GM12878 (cell line): Measurements from ENCODE around the gene ASMTL. TPM values are rescaled to one million over a fixed set of nuclear protein-coding genes. Genes with fewer than 3 reads are reported as not detected.

Experiments used
- ATAC-seq: fragments of 200-7000 bp; cut with Tn5 transposase; 3 replicates; pipeline ENCODE4 v1.9.1; 2020; ENCODE audit warnings: mild to moderate bottlenecking, moderate library complexity
- BruUV-seq: library from RNA; stranded (reverse); fragments of 400-500 nt; replicated peaks from 2 replicates; lab custom pipeline; 2021; lab: Mats Ljungman, UMichigan
- CTCF ChIA-PET: fragments of 300-600 bp; sonication (Branson Sonifier 250); formaldehyde crosslinking; extraction: SDS; loops from one replicate; lab custom pipeline; 2021; ENCODE audit warnings: inconsistent platforms; lab: Yijun Ruan, JAX
- POLR2A ChIA-PET: fragments of 350-600 bp; formaldehyde crosslinking; extraction: SDS; loops from one replicate; lab custom pipeline; 2021; ENCODE audit warnings: inconsistent platforms; lab: Charles Lee
- RAD21 ChIA-PET: fragments of 300-600 bp; sonication (Branson Sonifier 250); formaldehyde crosslinking; loops from one replicate; lab custom pipeline; 2023; ENCODE audit warnings: antibody characterized with exemption; ENCODE audit not compliant: unreplicated experiment; lab: Charles Lee
- SMC1A ChIA-PET: fragments of 300-600 bp; sonication (Branson Sonifier 250); formaldehyde crosslinking; loops from one replicate; lab custom pipeline; 2023; ENCODE audit not compliant: unreplicated experiment, uncharacterized antibody; lab: Charles Lee
- DNase-seq: peaks from one replicate; pipeline ENCODE4 v3.0.0-alpha.2; 2011; ENCODE audit warnings: low read depth, low spot score
- FAIRE-seq: peaks from 3 replicates; lab custom pipeline; 2011; peaks lifted over from hg19 to GRCh38; lab: Jason Lieb, UNC
- H2AFZ ChIP-seq: 2 replicates; pipeline ENCODE4 v1.6.0; 2011; ENCODE audit warnings: low read depth, low read length, control low read depth; ENCODE audit not compliant: control insufficient read depth
- H3K27ac ChIP-seq: 2 replicates; pipeline ENCODE4 v1.5.1; 2011; ENCODE audit warnings: control low read depth; ENCODE audit not compliant: control insufficient read depth, insufficient read depth
- H3K27me3 ChIP-seq, 2 experiments: replicated peaks in 1 of 2; 2 replicates each; pipeline versions ENCODE4 v1.6.0 to v1.6.1; 2011; ENCODE audit warnings: low read length in 1 of 2; ENCODE audit not compliant: control insufficient read depth in 2 of 2, insufficient read depth in 2 of 2
- H3K36me3 ChIP-seq, 2 experiments: 2 replicates each; pipeline ENCODE4 v1.5.1; 2011; ENCODE audit warnings: low read length in 1 of 2; ENCODE audit not compliant: control insufficient read depth in 2 of 2, insufficient read depth in 2 of 2
- H3K4me1 ChIP-seq: 2 replicates; pipeline ENCODE4 v1.6.1; 2011; ENCODE audit warnings: mild to moderate bottlenecking, low read length, moderate library complexity, mixed read lengths; ENCODE audit not compliant: control insufficient read depth, insufficient read depth
- H3K4me2 ChIP-seq: 2 replicates; pipeline ENCODE4 v1.6.0; 2011; ENCODE audit warnings: control low read depth; ENCODE audit not compliant: control insufficient read depth, insufficient read depth
- H3K4me3 ChIP-seq: fragments of 200-600 bp; sonication (generic); 2 replicates; pipeline ENCODE4 v1.5.1; 2016
- H3K79me2 ChIP-seq: 2 replicates; pipeline ENCODE4 v1.6.0; 2011; ENCODE audit warnings: low read length; ENCODE audit not compliant: control insufficient read depth, insufficient read depth
- H3K9ac ChIP-seq: 2 replicates; pipeline ENCODE4 v1.8.0; 2011; ENCODE audit warnings: low read length, control low read depth, mixed read lengths; ENCODE audit not compliant: control insufficient read depth, insufficient read depth
- H3K9me3 ChIP-seq: replicated peaks from 3 replicates; pipeline ENCODE4 v1.5.1; 2011; ENCODE audit warnings: mild to moderate bottlenecking, low read length; ENCODE audit not compliant: control insufficient read depth, insufficient read depth
- H4K20me1 ChIP-seq: 2 replicates; pipeline ENCODE4 v1.6.0; 2011; ENCODE audit not compliant: control insufficient read depth, insufficient read depth
- CEBPZ ChIP-seq: fragments of 150-350 bp; IDR thresholded peaks from 2 replicates; pipeline ENCODE4 v1.6.1; 2016; ENCODE audit warnings: low read depth, low read length
- KLF5 ChIP-seq: fragments of 450-650 bp; IDR thresholded peaks from 2 replicates; pipeline ENCODE4 v1.6.1; 2014; ENCODE audit warnings: mild to moderate bottlenecking; ENCODE audit not compliant: partially characterized antibody
- NR2C2 ChIP-seq: IDR thresholded peaks from 2 replicates; pipeline ENCODE4 v1.6.1; 2011; ENCODE audit warnings: borderline replicate concordance, low read depth; ENCODE audit not compliant: control insufficient read depth, insufficient read length
- RAD21 ChIP-seq: IDR thresholded peaks from 2 replicates; pipeline ENCODE4 v1.6.1; 2011; ENCODE audit warnings: mild to moderate bottlenecking, low read depth, low read length, moderate library complexity; ENCODE audit not compliant: insufficient read depth
- SREBF1 ChIP-seq: IDR thresholded peaks from 2 replicates; pipeline ENCODE4 v1.6.1; 2012; ENCODE audit warnings: mild to moderate bottlenecking, low read length
- TARDBP ChIP-seq: IDR thresholded peaks from 2 replicates; pipeline ENCODE4 v1.6.1; 2016; ENCODE audit warnings: borderline replicate concordance
- TCF12 ChIP-seq: IDR thresholded peaks from 2 replicates; pipeline ENCODE4 v1.6.1; 2011; ENCODE audit warnings: low read depth, mild to moderate bottlenecking, low read length
- TCF3 ChIP-seq: IDR thresholded peaks from 2 replicates; pipeline ENCODE4 v1.6.1; 2012; ENCODE audit warnings: low read depth, mild to moderate bottlenecking, low read length, borderline replicate concordance; ENCODE audit not compliant: insufficient read depth
- YBX1 ChIP-seq: fragments of 450-650 bp; IDR thresholded peaks from 2 replicates; pipeline ENCODE4 v1.6.1; 2016; ENCODE audit warnings: antibody characterized with exemption
- WGBS: methylation state at CpG from one replicate; pipeline ENCODE4 v1.1.6; 2016; ENCODE audit warnings: low lambda C conversion rate; ENCODE audit not compliant: insufficient replicate concordance, insufficient coverage; ENCODE audit errors: missing lambda C conversion rate; 5-methylcytosine and 5-hydroxymethylcytosine counted together
- in situ Hi-C: fragments of 300-500 bp; cut with MboI; formaldehyde crosslinking; loops from 9 replicates; pipeline ENCODE4 v1.14.3; 2018; ENCODE audit warnings: mixed read lengths
- intact Hi-C: fragments of 100-400 bp; cut with micrococcal nuclease; formaldehyde crosslinking; loops from one replicate; pipeline ENCODE4 v1.14.2; 2022; ENCODE audit not compliant: unreplicated experiment
- polyA plus RNA-seq, 11 experiments: library from polyadenylated mRNA; depleted of rRNA in 4 of 11; unstranded in 6 of 11; stranded (reverse) in 5 of 11; fragments of >200 nt; fragmentation: Nextera tagmentation in 4 of 11; fragmentation: Illumina TruSeq in 1 of 11; extraction: Ambion mirVana in 4 of 11; extraction: Trizol in 1 of 11; gene quantifications; 1 replicate in 1 of 11; 2 replicates in 10 of 11; pipeline versions ENCODE4 v1.2.1 to v1.2.3, GENCODE V29; 2011 to 2016; ENCODE audit warnings: inconsistent platforms in 2 of 11, missing spikeins in 2 of 11, low read depth in 1 of 11
- total RNA-seq, 4 experiments: library from RNA; depleted of rRNA in 3 of 4; stranded (reverse); fragments of >200 nt in 3 of 4; fragmentation: Illumina TruSeq in 1 of 4; extraction: Trizol in 1 of 4; gene quantifications; 2 replicates each; pipeline versions ENCODE4 v1.2.1 to v1.2.3, GENCODE V29; 2013 to 2021
- TF ChIP-seq, protein P1 (sequence below): IDR thresholded peaks from 2 replicates; pipeline ENCODE4 v1.6.1; 2011; ENCODE audit warnings: borderline replicate concordance, low read depth, mild to moderate bottlenecking, moderate library complexity, mixed read lengths, low read length; ENCODE audit not compliant: insufficient read depth; ENCODE audit errors: extremely low read length
- TF ChIP-seq, protein P2 (sequence below): fragments of 450-650 bp; IDR thresholded peaks from 2 replicates; pipeline ENCODE4 v1.6.1; 2016; ENCODE audit warnings: mild to moderate bottlenecking
- TF ChIP-seq, protein P3 (sequence below): fragments of 450-650 bp; IDR thresholded peaks from 2 replicates; pipeline ENCODE4 v1.6.1; 2017; ENCODE audit warnings: low read depth, mild to moderate bottlenecking, moderate library complexity
- TF ChIP-seq, protein P4 (sequence below): fragments of 450-650 bp; IDR thresholded peaks from 2 replicates; pipeline ENCODE4 v1.6.1; 2017; ENCODE audit warnings: borderline replicate concordance

ASMTL gene
- total and polyA plus RNA-seq, 10 of the 15 experiments (the other 5 are each of a cell fraction or from before 2014, with no cell fraction given) = 1.6 to 51.9 (median 32.1) TPM

- ChIA-PET RAD21 (no interaction called here), SMC1A (no interaction called here), POLR2A (no interaction called here), CTCF (no interaction called here)
- Histone ChIP-seq H3K4me2 (peak overlapping the region; percentile 56), H3K36me3 (peaks cover 2 to 9% of the 10 kb centered on the region in 2 experiments; a peak in 3 of 4 replicates), H3K4me3 (no peak overlapping the region), H4K20me1 (no peaks in the 10 kb centered on the region), H3K27me3 (no peaks in the 10 kb centered on the region), H3K9ac (peak overlapping the region; percentile 58), H3K9me3 (peaks cover 2% of the 10 kb centered on the region; the same call in 2 of the 3 replicates), H3K4me1 (peaks cover 53% of the 10 kb centered on the region), H3K79me2 (peaks cover 24% of the 10 kb centered on the region), H2AFZ (no peak overlapping the region), H3K27ac (peak overlapping the region; percentile 87)
- no TSS peak for BruUV-seq
- intact Hi-C loops (loop anchor here (1.0 to 5.0 kb wide), 4 partner anchors 17 to 34 kb away; no protein-coding TSS in a partner anchor), in situ Hi-C loops (no loop called here)
- FAIRE-seq (peak; percentile 59), ATAC-seq (peak; percentile 69), DNase-seq (peak; percentile 90)
- WGBS = 25% methylated on average over 23 of the region's 23 CpGs
- TF ChIP-seq NR2C2 (no peak), KLF5 (no peak), SREBF1 (no peak), RAD21 (0 out of 2 replicates have a peak, but pooled peaks have one; percentile 3), TARDBP (no peak), YBX1 (no peak), TCF12 (peak; percentile 97), CEBPZ (no peak), TCF3 (peak; percentile 90; the same call in 1 of the 2 replicates)
- TF ChIP-seq, protein P1, sequence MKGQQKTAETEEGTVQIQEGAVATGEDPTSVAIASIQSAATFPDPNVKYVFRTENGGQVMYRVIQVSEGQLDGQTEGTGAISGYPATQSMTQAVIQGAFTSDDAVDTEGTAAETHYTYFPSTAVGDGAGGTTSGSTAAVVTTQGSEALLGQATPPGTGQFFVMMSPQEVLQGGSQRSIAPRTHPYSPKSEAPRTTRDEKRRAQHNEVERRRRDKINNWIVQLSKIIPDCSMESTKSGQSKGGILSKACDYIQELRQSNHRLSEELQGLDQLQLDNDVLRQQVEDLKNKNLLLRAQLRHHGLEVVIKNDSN = no peak
- TF ChIP-seq, protein P2, sequence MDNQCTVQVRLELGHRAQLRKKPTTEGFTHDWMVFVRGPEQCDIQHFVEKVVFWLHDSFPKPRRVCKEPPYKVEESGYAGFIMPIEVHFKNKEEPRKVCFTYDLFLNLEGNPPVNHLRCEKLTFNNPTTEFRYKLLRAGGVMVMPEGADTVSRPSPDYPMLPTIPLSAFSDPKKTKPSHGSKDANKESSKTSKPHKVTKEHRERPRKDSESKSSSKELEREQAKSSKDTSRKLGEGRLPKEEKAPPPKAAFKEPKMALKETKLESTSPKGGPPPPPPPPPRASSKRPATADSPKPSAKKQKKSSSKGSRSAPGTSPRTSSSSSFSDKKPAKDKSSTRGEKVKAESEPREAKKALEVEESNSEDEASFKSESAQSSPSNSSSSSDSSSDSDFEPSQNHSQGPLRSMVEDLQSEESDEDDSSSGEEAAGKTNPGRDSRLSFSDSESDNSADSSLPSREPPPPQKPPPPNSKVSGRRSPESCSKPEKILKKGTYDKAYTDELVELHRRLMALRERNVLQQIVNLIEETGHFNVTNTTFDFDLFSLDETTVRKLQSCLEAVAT = no peak
- TF ChIP-seq, protein P3, sequence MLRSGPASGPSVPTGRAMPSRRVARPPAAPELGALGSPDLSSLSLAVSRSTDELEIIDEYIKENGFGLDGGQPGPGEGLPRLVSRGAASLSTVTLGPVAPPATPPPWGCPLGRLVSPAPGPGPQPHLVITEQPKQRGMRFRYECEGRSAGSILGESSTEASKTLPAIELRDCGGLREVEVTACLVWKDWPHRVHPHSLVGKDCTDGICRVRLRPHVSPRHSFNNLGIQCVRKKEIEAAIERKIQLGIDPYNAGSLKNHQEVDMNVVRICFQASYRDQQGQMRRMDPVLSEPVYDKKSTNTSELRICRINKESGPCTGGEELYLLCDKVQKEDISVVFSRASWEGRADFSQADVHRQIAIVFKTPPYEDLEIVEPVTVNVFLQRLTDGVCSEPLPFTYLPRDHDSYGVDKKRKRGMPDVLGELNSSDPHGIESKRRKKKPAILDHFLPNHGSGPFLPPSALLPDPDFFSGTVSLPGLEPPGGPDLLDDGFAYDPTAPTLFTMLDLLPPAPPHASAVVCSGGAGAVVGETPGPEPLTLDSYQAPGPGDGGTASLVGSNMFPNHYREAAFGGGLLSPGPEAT = peak; percentile 37; the same call in 1 of the 2 replicates
- TF ChIP-seq, protein P4, sequence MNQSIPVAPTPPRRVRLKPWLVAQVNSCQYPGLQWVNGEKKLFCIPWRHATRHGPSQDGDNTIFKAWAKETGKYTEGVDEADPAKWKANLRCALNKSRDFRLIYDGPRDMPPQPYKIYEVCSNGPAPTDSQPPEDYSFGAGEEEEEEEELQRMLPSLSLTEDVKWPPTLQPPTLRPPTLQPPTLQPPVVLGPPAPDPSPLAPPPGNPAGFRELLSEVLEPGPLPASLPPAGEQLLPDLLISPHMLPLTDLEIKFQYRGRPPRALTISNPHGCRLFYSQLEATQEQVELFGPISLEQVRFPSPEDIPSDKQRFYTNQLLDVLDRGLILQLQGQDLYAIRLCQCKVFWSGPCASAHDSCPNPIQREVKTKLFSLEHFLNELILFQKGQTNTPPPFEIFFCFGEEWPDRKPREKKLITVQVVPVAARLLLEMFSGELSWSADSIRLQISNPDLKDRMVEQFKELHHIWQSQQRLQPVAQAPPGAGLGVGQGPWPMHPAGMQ = no peak
Measured at GRCh38 chrX:1500701-1501624, 48.3 kb upstream of the ASMTL start.
